CMK (cell line): ENCODE measurements around the gene TMCC1.
"Not testable (repeated sequence)": the region's sequence is repeated elsewhere in the genome, so short reads cannot be mapped to it uniquely, and the experiment has no call there.

ENCODE experiments used
- DNase-seq: peaks from one replicate; pipeline ENCODE4 v3.0.0-alpha.2; 2010; ENCODE audit warnings: low read depth

Gene TMCC1

DNA sequence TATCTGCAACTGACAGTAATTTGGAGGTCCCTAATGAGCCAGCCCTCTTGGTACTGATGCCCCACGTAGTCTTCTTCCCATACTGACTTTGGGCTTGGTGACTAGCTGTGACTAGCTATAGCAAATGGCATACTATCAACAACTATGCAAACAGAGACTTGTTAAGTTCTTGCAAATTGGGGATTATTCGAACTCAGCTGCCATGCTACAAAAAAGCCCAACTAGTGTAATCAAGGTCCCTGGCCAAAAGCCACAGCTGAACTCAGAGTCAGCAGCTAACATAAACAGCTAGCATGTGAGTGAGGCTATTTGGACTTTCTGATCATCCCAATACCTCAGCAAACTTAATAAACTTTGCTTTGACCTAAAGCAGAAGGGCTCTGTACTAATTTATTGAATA, 165.8 kb downstream of the TMCC1 start:
- DNase-seq: no peak

DNA sequence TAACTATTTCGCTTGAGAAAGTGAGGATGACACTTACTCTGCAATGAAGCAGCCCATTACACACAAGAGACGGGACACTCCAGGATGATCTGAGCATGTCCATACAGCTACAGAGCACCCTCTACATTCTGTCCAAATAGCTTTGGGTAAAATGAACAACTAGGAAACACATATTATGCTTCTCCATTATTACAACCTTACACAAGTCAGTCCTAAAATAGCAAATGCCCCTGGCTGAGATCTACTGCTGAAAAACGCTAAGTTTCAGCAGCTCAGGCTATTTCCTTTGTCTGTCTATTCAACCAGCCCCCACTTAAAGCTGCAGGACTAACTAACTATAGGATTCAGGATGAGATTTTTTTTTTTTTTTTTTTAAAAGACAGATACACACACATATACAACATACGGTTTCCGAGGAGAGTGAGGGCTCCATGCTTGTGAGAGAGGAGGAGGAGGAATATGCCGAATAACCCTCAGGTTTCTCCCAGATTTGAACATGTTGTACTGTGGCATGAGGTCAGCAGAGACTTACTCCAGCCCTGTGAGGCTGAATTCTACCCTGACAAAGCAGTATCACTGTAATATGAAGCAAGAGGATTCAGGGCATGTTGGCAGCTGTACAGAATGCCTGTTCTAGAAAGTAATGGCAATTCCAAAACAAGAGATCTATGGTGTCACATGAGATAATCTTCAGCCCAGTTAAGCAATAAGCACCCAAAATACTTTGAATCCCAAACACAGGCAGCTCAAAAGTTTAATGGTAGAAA, 169.8 kb downstream of the TMCC1 start:
- no peak for DNase-seq

DNA sequence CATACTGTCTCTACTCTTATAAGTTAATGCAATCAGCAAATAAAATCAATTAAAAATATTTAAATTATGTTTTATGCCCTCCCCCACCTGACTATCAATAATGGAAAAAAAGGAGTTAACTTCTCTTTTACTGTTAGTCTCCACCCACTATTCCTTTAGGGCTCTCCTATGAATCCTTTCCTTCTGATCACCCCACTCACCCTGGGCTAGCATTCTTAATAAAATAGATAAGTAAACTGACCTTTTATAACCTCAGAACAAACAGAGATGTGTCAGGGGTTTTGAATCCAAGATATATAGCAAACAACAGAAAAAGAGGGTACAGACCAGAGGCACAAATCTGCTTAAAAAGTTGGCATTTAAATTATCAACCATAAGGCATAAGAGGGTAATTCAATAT, 171.0 kb downstream of the TMCC1 start:
- no peak for DNase-seq

DNA sequence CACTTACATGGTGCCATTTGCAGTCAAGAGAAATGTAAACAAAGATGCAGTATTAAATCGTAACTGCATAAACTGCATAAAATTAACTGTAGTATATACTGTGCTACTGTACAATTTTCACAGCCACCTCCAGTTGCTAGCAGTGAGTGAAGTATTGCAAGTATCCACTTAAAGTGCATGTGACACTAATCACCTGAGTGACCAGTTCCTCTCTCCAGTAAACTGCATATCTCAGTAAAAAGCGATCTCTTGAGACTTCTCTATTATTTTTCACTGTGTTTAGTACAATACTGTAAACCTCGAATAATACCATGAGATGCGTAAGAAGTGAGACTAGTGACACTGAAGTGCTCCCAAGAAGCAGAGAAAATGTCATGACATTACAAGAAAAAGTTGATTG, 175.3 kb downstream of the TMCC1 start:
- DNase-seq: no peak

DNA sequence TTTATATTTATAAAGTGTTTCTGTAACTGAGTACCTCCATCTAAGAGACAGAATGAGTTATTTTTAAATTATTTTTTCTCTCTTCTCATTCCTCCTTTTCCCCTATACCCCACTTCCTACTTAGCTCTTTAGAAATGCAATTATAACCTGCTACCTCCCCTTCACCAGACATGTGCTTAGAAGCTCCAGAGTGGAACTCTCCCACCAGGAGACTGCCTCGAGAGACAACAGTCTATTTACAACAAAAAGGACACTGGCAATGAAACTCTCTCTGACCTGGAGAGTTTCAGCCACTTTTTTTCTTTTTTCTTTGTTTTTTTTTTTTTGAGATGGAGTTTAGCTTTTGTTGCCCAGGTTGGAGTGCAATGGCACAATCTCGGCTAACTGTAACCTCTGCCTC, 177.7 kb downstream of the TMCC1 start:
- no peak for DNase-seq

DNA sequence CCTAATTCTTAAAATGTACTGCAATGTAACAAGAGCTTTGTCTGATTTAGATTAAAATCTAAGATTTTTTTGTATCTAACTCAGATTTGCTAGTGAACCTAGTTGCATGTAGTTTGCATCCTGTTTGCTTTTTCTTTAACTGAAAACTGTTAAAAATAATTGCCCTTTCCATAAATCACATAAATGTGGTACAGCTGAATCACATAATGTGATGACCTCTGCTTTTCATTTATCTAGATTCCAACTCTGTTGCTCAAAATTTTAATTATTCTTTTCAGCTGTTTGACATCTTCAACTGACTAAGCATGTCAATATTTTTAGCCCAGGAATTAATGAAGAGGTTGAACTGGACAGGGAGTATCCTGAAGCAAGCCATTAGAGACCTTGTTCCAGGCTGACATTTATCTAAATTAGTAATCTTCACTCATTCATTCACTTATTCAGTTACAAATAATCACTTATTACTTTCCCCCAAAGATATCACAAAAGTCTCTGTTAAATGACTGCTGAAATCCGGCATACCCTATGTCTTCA, 185.1 kb downstream of the TMCC1 start:
- DNase-seq: no peak

DNA sequence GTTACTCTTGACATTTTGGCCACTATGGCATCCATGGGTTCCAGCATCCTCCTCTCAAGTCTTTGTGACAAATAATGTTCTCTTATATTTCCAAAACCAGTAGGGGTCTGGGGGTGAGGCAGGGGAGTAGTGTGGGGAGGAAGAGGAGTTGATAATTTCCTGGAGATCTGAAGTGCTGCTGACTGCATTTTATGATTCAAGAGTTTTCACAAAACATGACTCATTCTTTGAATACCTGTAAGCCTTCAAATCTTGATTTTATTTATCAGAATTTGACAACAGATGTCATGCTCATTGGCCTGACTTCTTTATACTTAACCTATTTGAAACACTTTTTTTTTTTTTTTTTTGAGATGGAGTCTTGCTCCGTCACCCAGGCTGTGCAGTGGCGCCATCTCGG, 188.2 kb downstream of the TMCC1 start:
- no peak for DNase-seq

DNA sequence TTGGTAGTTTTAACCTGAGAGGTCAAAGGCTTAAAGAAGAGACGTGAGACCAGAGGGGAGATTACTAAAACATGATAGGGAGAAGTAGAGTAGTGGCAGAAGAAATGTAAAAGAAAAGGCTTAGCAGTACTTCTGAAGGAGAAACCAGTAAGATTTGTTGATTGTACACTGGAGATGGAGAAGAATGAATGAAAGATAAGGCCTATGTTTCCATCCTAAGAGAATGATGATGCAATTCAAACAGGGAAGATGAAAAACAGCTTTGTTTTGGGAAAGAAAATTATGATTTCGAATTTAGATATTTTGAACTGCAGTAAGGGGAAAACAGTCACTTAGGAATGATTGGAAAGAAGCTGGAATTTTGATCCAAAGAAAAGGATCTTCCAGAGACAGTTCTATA, 189.6 kb downstream of the TMCC1 start:
- DNase-seq: no peak

DNA sequence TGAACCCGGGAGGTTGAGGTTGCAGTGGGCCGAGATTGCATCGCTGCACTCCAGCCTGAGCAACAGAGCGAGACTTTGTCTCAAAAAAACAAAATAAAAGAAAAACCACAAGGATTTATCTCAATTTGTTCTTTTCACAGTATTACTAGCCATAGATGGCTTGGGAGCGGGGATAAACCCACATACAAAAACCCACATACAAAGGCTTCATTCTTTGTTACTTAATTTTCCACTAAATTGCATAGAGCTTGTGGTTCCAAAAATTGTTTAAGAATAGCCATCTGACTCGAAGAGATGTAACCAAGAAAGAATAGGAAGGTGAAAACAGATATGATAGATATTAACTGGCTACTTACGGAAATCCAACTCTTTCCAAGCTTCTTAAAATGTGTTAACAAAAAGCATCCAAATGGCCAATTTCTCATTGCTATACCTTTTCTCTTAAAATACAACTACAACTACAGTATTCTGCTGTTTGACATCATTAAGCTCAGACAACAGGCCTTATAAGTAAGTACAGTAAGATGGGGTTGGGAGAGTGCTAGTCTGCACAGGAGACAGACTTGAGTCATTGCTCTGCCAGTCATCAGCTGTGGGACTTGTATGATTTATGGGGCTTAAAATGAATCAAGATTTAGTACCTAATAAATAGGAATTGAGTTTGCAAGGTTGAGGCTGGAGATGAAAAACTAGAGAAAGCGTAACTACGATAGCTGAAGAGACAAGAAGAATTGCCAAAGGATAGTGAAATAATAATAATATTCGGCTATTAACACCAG, 190.4 kb downstream of the TMCC1 start:
- no peak for DNase-seq

DNA sequence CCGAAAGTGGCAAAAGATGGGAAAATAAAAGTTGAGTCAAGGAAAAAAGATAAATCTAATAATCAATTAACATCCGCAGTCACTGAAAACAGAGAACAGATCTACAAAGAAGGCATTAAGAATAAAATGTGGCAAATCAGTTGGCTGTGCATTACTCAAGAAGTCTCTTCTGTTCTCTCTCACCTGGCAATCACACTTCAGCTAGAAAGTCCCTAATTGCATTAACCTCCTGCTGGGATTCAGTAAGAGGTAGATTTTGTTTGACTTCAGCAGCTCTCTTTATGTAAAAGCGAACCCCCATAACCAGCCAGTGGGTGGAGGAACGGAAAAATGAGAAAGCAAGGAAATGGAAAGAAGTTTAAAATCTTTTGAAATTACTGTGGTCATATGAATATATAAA, 192.3 kb downstream of the TMCC1 start:
- no peak for DNase-seq

DNA sequence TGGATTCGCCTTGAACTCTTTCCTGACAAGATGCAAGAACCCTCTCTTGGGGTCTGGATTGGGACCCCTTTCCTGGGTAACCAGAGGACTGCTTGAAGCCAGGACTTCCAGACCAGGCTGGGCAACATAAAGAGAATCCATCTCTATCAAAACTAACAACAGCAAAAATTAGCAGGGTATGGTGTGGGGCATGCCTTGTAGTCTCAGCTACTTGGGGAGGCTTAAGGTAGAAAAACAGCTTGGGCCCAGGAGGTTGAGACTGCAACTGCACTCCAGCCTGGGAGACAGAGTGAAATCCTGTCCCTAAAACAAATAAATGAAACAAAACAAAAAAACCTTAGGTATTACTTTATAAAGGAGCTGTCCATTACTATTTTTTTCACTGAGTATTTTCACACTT, 193.9 kb downstream of the TMCC1 start:
- no peak for DNase-seq

DNA sequence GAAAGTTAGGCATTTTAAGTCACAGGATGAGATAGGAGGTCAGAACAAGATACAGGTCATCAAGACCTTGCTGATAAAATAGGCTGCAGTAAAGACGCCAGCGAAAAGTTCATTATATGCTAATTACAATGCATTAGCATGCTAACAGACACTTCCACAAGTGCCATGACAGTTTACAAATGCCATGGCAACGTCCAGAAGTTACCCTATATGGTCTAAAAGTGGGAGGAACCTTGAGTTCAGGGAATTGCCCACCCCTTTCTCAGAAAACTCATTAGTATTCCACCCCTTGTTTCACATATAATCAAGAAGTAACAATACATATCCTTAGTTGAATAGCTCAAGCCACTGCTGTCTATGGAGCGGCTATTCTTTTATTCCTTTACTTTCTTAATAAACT, 194.3 kb downstream of the TMCC1 start:
- DNase-seq: no peak

DNA sequence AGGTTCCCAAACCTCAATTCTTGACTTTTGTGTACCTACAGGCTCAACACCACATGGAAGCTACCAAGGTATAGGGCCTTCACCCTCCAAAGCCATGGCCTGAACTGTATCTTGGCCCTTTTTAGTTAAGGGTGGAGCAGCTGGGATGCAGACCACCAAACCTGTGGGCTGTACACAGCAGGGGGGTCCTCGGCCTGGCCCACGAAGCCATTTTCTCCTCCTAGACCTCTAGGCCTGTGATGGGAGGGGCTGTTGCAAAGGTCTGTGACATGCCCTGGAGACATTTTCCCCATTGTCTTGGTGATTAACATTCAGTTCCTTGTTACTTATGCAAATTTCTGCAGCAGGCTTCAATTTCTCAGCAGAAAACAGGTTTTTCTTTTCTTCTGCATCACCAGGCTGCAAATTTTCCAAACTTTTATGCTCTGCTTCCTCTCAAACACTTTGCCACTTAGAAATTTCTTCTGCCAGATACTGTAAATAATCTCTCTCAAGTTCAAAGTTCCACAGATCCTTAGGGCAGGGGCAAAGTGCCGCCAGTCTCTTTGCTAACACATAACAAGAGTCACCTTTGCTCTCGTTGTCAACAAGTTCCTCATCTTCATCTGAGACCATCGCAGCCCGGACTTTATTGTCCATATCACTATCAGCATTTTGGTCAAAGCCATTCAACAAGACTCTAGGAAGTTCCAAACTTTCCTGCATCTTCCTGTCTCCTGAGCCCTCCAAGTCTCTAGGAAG, 196.1 kb downstream of the TMCC1 start:
- no peak for DNase-seq

DNA sequence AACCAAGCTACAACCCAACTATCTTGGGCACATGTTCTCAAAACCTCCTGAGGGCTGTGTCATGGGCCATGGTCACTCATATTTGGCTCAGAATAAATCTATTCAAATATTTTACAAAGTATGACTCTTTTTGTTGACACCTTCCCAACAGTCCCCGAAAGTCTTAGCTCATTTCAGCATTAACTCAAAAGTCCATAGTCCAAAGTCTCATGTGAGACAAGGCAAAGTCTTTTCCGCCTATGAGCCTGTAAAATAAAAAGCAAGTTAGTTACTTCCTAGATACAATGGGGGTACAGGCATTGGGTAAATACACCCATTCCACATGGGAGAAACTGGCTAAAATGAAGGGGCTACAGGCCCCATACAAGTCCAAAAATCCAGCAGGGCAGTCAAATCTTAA, 197.1 kb downstream of the TMCC1 start:
- DNase-seq: not testable (repeated sequence)

DNA sequence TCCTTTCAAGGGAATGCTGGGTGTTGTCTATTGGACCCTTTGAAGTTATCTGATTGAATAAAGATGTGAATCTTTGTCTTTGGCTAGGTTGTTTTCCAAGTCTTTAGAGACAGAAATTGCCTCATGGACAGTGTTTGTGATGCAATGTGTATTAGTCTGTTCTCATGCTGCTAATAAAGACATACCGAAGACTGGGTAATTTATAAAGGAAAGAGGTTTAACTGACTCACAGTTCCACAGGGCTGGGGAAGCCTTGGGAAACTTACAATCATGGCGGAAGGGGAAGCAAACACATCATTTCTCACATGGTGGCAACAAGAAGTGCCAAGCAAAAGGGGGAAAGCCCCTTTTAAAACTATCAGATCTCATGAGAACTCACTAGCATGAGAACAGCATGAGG, 198.3 kb downstream of the TMCC1 start:
- DNase-seq: no peak

DNA sequence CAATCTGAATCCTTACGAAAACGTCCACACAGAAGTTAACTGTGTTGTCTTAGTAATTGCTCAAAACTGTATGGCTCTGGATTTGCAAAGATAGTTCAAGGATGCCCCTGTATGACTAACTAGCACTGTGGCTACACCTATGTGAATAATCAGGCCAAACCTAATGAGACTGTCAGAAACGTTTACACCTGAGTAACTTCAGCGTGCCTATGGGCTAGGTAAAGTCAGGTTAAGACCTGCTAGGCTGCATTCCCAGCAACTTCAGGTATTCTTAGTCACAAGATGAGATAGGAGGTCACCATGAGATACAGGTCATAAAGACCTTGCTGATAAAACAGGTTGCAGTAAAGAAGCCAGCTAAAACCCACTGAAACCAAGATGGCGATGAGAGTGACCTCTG, 199.3 kb downstream of the TMCC1 start:
- no peak for DNase-seq

DNA sequence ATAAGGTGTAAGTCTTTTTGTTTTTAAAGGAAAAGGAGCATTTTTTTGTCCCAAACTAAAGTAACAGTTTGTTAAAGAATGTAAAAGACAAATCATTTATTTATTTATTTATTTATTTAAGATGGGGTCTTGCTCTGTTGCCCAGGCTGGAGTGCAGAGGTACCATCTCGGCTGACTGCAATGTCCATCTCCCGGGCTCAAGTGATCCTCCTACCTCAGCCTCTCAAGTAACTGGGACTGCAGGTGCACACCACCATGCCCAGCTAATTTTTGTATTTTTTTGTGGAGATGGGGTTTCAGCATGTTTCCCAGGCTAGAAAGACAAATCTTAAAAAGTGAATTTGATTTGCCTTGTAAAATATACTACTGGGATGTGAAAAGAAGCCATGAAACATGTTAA, 200.8 kb downstream of the TMCC1 start:
- DNase-seq: no peak

DNA sequence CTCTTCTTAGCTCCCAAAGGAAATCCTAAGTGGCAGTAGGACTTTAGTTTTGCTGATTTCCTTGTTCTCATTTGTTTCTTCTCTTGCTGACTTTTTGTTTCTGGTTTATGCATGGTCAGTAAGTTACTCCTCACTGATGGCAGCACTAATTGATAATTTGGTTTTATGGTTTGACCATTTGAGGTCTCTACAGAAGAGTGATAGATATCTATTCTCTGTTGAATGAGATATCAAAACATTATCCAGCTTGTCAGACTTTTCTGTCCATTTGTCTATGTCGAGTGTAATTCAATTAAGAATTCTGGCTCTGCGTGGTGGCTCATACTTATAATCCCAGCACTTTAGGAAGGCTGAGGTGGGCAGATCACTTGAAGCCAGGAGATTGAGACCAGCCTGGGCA, 202.5 kb downstream of the TMCC1 start:
- DNase-seq: no peak

DNA sequence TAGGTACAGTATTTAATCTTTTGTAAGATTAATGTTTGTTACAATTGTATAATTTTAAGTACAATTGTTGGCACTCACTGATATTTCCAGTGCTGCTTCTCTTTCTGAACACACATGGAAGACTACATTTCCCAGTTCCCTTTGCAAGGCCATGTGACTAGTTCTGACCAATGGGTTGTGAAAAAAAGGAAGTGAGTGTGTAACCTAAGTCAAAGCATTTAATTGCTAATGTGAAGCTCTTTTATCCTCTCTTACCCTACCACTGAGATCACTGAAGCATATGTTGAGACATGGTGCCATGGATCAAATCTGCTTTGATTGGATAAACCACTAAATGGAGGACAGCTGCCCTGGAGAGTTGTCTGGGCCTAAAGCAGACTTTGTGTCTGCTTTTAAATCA, 203.1 kb downstream of the TMCC1 start:
- peak; percentile 58 for DNase-seq

DNA sequence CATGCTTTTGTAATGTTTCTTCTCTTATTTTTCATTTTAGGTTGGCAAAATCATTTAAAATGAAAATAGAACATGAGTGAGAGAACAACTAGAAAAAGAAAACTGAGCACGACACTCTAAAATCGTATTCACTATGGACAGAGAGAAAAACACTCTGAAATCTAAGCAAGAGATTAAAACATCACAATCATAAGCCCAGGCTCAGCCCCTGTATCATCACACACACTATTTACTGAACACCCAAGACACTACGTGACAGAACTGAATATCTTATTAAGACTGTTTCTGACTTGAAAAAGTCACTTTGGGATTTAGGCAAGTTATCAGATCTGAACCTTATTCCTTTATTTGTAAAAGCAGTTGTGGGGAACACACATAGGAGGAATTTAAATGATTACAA, 204.5 kb downstream of the TMCC1 start:
- DNase-seq: no peak

DNA sequence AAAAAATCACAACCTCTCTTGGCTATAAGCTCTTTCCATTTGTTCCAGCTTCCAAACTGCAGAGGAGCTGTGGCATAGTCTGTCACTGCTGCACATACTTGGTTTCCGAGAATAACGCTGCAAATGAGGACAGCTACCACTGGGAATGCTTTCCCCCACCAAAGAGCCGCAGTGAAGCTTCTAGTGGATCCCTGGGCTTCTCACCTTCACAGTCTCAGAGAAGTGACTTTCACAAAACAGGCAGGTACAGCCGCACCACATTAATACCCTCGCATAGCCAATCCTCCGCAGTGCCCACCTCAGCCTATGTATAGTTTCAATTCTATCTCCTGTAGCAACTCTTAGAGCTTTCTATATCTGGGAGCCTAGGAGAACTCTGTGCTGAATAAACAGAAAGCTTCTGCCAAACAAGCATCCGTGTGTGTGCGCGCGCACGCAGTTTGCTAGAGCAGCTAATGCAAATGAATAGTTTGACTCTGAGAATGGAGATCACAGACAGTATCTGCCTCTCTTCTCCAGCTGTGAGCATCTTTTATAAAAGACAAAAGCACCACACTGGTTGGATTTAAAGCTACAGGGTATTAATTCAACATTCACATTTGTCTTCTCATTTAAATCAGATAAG, 205.1 kb downstream of the TMCC1 start:
- DNase-seq: no peak

DNA sequence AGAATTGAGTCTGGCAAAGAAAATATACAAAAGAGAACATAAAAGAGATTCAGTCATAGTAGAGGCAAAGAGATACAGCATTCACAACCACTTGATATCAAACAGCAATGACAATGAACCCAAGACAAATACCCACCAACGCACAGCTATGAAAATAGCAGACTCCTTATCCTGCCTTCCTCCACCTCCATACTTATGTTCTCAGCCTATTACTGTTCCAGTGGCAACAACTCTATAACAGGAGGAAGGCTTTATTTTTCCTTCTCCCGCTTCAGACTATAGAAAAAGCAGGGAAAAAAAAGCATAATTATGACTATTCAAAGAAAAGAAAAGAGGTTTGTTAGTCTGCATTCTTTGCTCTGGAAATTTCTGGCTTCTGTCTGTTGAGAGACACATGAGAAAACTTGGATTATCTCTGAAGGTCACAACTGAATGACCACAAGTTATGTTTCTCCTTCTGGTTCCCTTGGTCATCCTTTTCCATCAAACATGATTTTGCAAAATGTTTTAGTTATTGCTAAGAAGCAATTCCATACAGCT, 205.9 kb downstream of the TMCC1 start:
- no peak for DNase-seq
